ENCODE data around the gene ELMO2. TPM values are rescaled to one million over a fixed set of nuclear protein-coding genes. Genes with fewer than 3 reads are reported as not detected.

Gene ELMO2
- polyA plus RNA-seq, 2 donors: 25.3 to 31.1 TPM

GRCh38 chr20:46355778-46356177 lies 50.6 kb downstream of the ELMO2 start:
- WGBS, 2 donors: 83 to 90% methylated on average over 7 of the region's 7 CpGs
- no peak overlapping the region for H3K4me3 ChIP-seq (ENCODE audit: low read depth in 1 of 2, low read length in 2 of 2)
- H3K27me3 ChIP-seq (ENCODE audit: control insufficient read depth in 1 of 2, insufficient read depth in 2 of 2, low read length in 2 of 2): no peaks in the 10 kb centered on the region
- H3K9me3 ChIP-seq (ENCODE audit: control insufficient read depth in 2 of 2, insufficient read depth in 1 of 2, low read depth in 1 of 2, low read length in 1 of 2): no peaks in the 10 kb centered on the region
- peaks cover 5 to 7% of the 10 kb centered on the region in 2 donors for H3K4me1 ChIP-seq (ENCODE audit: control insufficient read depth in 2 of 2, insufficient read depth in 2 of 2, low read length in 1 of 2)
- peaks cover 5 to 11% of the 10 kb centered on the region in 2 donors for H3K36me3 ChIP-seq (ENCODE audit: control insufficient read depth in 2 of 2, insufficient read depth in 2 of 2, low read length in 1 of 2)
- H3K27ac ChIP-seq (ENCODE audit: low read depth in 2 of 2, low read length in 1 of 2): no peak overlapping the region

GRCh38 chr20:46354920-46355654 lies 51.3 kb downstream of the ELMO2 start:
- Histone ChIP-seq H3K36me3 (ENCODE audit: control insufficient read depth in 2 of 2, insufficient read depth in 2 of 2, low read length in 1 of 2) (peaks cover 5 to 11% of the 10 kb centered on the region in 2 donors), H3K4me1 (ENCODE audit: control insufficient read depth in 2 of 2, insufficient read depth in 2 of 2, low read length in 1 of 2) (peaks cover 5 to 7% of the 10 kb centered on the region in 2 donors), H3K27me3 (ENCODE audit: control insufficient read depth in 1 of 2, insufficient read depth in 2 of 2, low read length in 2 of 2) (no peaks in the 10 kb centered on the region), H3K27ac (ENCODE audit: low read depth in 2 of 2, low read length in 1 of 2) (no peak overlapping the region), H3K4me3 (ENCODE audit: low read depth in 1 of 2, low read length in 2 of 2) (no peak overlapping the region), H3K9me3 (ENCODE audit: control insufficient read depth in 2 of 2, insufficient read depth in 1 of 2, low read depth in 1 of 2, low read length in 1 of 2) (no peaks in the 10 kb centered on the region)
- WGBS, 2 donors: 88 to 89% methylated on average over 20 of the region's 20 CpGs

- Histone ChIP-seq H3K36me3 (ENCODE audit: control insufficient read depth in 2 of 2, insufficient read depth in 2 of 2, low read length in 1 of 2) (peaks cover 5 to 11% of the 10 kb centered on the region in 2 donors), H3K4me1 (ENCODE audit: control insufficient read depth in 2 of 2, insufficient read depth in 2 of 2, low read length in 1 of 2) (peaks cover 5 to 7% of the 10 kb centered on the region in 2 donors), H3K4me3 (ENCODE audit: low read depth in 1 of 2, low read length in 2 of 2) (no peak overlapping the region), H3K27me3 (ENCODE audit: control insufficient read depth in 1 of 2, insufficient read depth in 2 of 2, low read length in 2 of 2) (no peaks in the 10 kb centered on the region), H3K9me3 (ENCODE audit: control insufficient read depth in 2 of 2, insufficient read depth in 1 of 2, low read depth in 1 of 2, low read length in 1 of 2) (no peaks in the 10 kb centered on the region), H3K27ac (ENCODE audit: low read depth in 2 of 2, low read length in 1 of 2) (no peak overlapping the region)
- WGBS, 2 donors: 80 to 81% methylated on average over 4 of the region's 4 CpGs
These were observed 52.2 kb downstream of the ELMO2 start for GRCh38 chr20:46354207-46354555.

- Histone ChIP-seq H3K4me1 (ENCODE audit: control insufficient read depth in 2 of 2, insufficient read depth in 2 of 2, low read length in 1 of 2) (peaks cover 2 to 7% of the 10 kb centered on the region in 2 donors), H3K27me3 (ENCODE audit: control insufficient read depth in 1 of 2, insufficient read depth in 2 of 2, low read length in 2 of 2) (no peaks in the 10 kb centered on the region), H3K36me3 (ENCODE audit: control insufficient read depth in 2 of 2, insufficient read depth in 2 of 2, low read length in 1 of 2) (peaks cover 2 to 11% of the 10 kb centered on the region in 2 donors), H3K9me3 (ENCODE audit: control insufficient read depth in 2 of 2, insufficient read depth in 1 of 2, low read depth in 1 of 2, low read length in 1 of 2) (no peaks in the 10 kb centered on the region), H3K27ac (ENCODE audit: low read depth in 2 of 2, low read length in 1 of 2) (no peak overlapping the region), H3K4me3 (ENCODE audit: low read depth in 1 of 2, low read length in 2 of 2) (no peak overlapping the region)
- WGBS, 2 donors: 66 to 68% methylated on average over 14 of the region's 14 CpGs
These were observed 52.8 kb downstream of the ELMO2 start for GRCh38 chr20:46353500-46354206.

- peaks cover 0 to 6% of the 10 kb centered on the region in 2 donors for H3K36me3 ChIP-seq (ENCODE audit: control insufficient read depth in 2 of 2, insufficient read depth in 2 of 2, low read length in 1 of 2)
- H3K27ac ChIP-seq (ENCODE audit: low read depth in 2 of 2, low read length in 1 of 2): no peak overlapping the region
- H3K4me1 ChIP-seq (ENCODE audit: control insufficient read depth in 2 of 2, insufficient read depth in 2 of 2, low read length in 1 of 2): peaks cover 2 to 6% of the 10 kb centered on the region in 2 donors
- no peaks in the 10 kb centered on the region for H3K9me3 ChIP-seq (ENCODE audit: control insufficient read depth in 2 of 2, insufficient read depth in 1 of 2, low read depth in 1 of 2, low read length in 1 of 2)
- H3K27me3 ChIP-seq (ENCODE audit: control insufficient read depth in 1 of 2, insufficient read depth in 2 of 2, low read length in 2 of 2): no peaks in the 10 kb centered on the region
- 90% methylated on average over 18 of the region's 18 CpGs for WGBS, 2 donors
- H3K4me3 ChIP-seq (ENCODE audit: low read depth in 1 of 2, low read length in 2 of 2): no peak overlapping the region
These were observed 54.0 kb downstream of the ELMO2 start for GRCh38 chr20:46352370-46352938.

GRCh38 chr20:46351357-46352058 lies 54.9 kb downstream of the ELMO2 start:
- Histone ChIP-seq H3K9me3 (ENCODE audit: control insufficient read depth in 2 of 2, insufficient read depth in 1 of 2, low read depth in 1 of 2, low read length in 1 of 2) (no peaks in the 10 kb centered on the region), H3K4me3 (ENCODE audit: low read depth in 1 of 2, low read length in 2 of 2) (no peak overlapping the region), H3K36me3 (ENCODE audit: control insufficient read depth in 2 of 2, insufficient read depth in 2 of 2, low read length in 1 of 2) (peaks cover 0 to 6% of the 10 kb centered on the region in 2 donors), H3K27me3 (ENCODE audit: control insufficient read depth in 1 of 2, insufficient read depth in 2 of 2, low read length in 2 of 2) (no peaks in the 10 kb centered on the region), H3K27ac (ENCODE audit: low read depth in 2 of 2, low read length in 1 of 2) (no peak overlapping the region), H3K4me1 (ENCODE audit: control insufficient read depth in 2 of 2, insufficient read depth in 2 of 2, low read length in 1 of 2) (peaks cover 0 to 2% of the 10 kb centered on the region in 2 donors)
- 89 to 91% methylated on average over 7 of the region's 7 CpGs for WGBS, 2 donors

GRCh38 chr20:46350986-46351267 lies 55.5 kb downstream of the ELMO2 start:
- WGBS, 2 donors: 85 to 91% methylated on average over 8 of the region's 8 CpGs
- H3K36me3 ChIP-seq (ENCODE audit: control insufficient read depth in 2 of 2, insufficient read depth in 2 of 2, low read length in 1 of 2): peaks cover 0 to 3% of the 10 kb centered on the region in 2 donors
- no peak overlapping the region for H3K27ac ChIP-seq (ENCODE audit: low read depth in 2 of 2, low read length in 1 of 2)
- no peak overlapping the region for H3K4me3 ChIP-seq (ENCODE audit: low read depth in 1 of 2, low read length in 2 of 2)
- H3K27me3 ChIP-seq (ENCODE audit: control insufficient read depth in 1 of 2, insufficient read depth in 2 of 2, low read length in 2 of 2): no peaks in the 10 kb centered on the region
- H3K4me1 ChIP-seq (ENCODE audit: control insufficient read depth in 2 of 2, insufficient read depth in 2 of 2, low read length in 1 of 2): no peaks in the 10 kb centered on the region
- H3K9me3 ChIP-seq (ENCODE audit: control insufficient read depth in 2 of 2, insufficient read depth in 1 of 2, low read depth in 1 of 2, low read length in 1 of 2): no peaks in the 10 kb centered on the region

GRCh38 chr20:46350201-46350985 lies 56.0 kb downstream of the ELMO2 start:
- no peaks in the 10 kb centered on the region for H3K4me1 ChIP-seq (ENCODE audit: control insufficient read depth in 2 of 2, insufficient read depth in 2 of 2, low read length in 1 of 2)
- no peaks in the 10 kb centered on the region for H3K27me3 ChIP-seq (ENCODE audit: control insufficient read depth in 1 of 2, insufficient read depth in 2 of 2, low read length in 2 of 2)
- no peak overlapping the region for H3K27ac ChIP-seq (ENCODE audit: low read depth in 2 of 2, low read length in 1 of 2)
- WGBS, 2 donors: 63 to 66% methylated on average over 13 of the region's 13 CpGs
- H3K9me3 ChIP-seq (ENCODE audit: control insufficient read depth in 2 of 2, insufficient read depth in 1 of 2, low read depth in 1 of 2, low read length in 1 of 2): no peaks in the 10 kb centered on the region
- peaks cover 0 to 3% of the 10 kb centered on the region in 2 donors for H3K36me3 ChIP-seq (ENCODE audit: control insufficient read depth in 2 of 2, insufficient read depth in 2 of 2, low read length in 1 of 2)
- no peak overlapping the region for H3K4me3 ChIP-seq (ENCODE audit: low read depth in 1 of 2, low read length in 2 of 2)

GRCh38 chr20:46349742-46350056 lies 56.7 kb downstream of the ELMO2 start:
- H3K36me3 ChIP-seq (ENCODE audit: control insufficient read depth in 2 of 2, insufficient read depth in 2 of 2, low read length in 1 of 2): peaks cover 0 to 3% of the 10 kb centered on the region in 2 donors
- no peaks in the 10 kb centered on the region for H3K9me3 ChIP-seq (ENCODE audit: control insufficient read depth in 2 of 2, insufficient read depth in 1 of 2, low read depth in 1 of 2, low read length in 1 of 2)

More at GRCh38 chr20:46349742-46350056, 56.7 kb downstream of the ELMO2 start:
- no peak overlapping the region for H3K27ac ChIP-seq (ENCODE audit: low read depth in 2 of 2, low read length in 1 of 2)
- 69 to 74% methylated on average over 4 of the region's 4 CpGs for WGBS, 2 donors
- no peaks in the 10 kb centered on the region for H3K27me3 ChIP-seq (ENCODE audit: control insufficient read depth in 1 of 2, insufficient read depth in 2 of 2, low read length in 2 of 2)
- H3K4me1 ChIP-seq (ENCODE audit: control insufficient read depth in 2 of 2, insufficient read depth in 2 of 2, low read length in 1 of 2): no peaks in the 10 kb centered on the region
- H3K4me3 ChIP-seq (ENCODE audit: low read depth in 1 of 2, low read length in 2 of 2): no peak overlapping the region
